GM10248 (cell line): ENCODE measurements around the gene OR10H5.

ENCODE experiments used
- CTCF ChIA-PET: fragments of 300-600 bp; sonication (Branson Sonifier 250); formaldehyde crosslinking; extraction: SDS; loops from one replicate; lab custom pipeline; 2021; ENCODE audit warnings: antibody characterized with exemption; lab: Yijun Ruan, JAX
- POLR2A ChIA-PET: fragments of 350-650 bp; sonication (Branson Sonifier 250); formaldehyde crosslinking; extraction: SDS; loops from one replicate; lab custom pipeline; 2020; ENCODE audit warnings: antibody characterized with exemption; lab: Yijun Ruan, JAX
- DNase-seq: peaks from one replicate; pipeline ENCODE4 v3.0.0; 2012; ENCODE audit errors: extremely low spot score
- TF ChIP-seq, protein P1 (sequence below): IDR thresholded peaks from 2 replicates; pipeline ENCODE4 v1.5.1; 2012; ENCODE audit warnings: mild to moderate bottlenecking, low read depth; ENCODE audit errors: extremely low read depth, missing control alignments, control extremely low read depth

OR10H5 gene

DNA sequence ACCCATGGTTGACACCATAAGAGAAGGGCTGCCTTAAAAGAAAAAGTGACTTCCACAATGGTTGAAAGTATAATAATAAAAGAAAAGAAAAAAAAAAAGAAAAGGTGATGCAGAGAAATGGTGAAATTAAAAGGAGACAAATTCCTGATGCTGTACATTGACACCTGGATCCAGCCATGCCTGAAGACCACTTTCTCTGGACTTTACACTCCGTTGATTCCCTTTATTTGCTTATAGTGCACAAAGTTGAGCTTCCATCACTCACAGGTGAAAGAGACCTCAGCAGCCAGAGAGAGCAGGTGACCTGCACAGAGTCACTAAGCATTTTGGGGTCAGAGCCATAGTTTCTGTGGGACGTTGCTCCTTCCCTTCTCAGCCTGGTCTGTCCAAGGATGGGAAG is 12.2 kb upstream of the OR10H5 start:
- ChIA-PET CTCF (interaction anchor here (1.2 kb wide), 1 partner anchor 10 kb away, joined by 3 read pairs; no protein-coding TSS in a partner anchor), POLR2A (no interaction called here)
- no peak for DNase-seq
- TF ChIP-seq, protein P1, sequence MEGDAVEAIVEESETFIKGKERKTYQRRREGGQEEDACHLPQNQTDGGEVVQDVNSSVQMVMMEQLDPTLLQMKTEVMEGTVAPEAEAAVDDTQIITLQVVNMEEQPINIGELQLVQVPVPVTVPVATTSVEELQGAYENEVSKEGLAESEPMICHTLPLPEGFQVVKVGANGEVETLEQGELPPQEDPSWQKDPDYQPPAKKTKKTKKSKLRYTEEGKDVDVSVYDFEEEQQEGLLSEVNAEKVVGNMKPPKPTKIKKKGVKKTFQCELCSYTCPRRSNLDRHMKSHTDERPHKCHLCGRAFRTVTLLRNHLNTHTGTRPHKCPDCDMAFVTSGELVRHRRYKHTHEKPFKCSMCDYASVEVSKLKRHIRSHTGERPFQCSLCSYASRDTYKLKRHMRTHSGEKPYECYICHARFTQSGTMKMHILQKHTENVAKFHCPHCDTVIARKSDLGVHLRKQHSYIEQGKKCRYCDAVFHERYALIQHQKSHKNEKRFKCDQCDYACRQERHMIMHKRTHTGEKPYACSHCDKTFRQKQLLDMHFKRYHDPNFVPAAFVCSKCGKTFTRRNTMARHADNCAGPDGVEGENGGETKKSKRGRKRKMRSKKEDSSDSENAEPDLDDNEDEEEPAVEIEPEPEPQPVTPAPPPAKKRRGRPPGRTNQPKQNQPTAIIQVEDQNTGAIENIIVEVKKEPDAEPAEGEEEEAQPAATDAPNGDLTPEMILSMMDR = no peak

GRCh38 chr19:15776264-15776663 is 11.2 kb upstream of the OR10H5 start:
- TF ChIP-seq, protein P1 = no peak
- no peak for DNase-seq
- POLR2A ChIA-PET = no interaction called here
- CTCF ChIA-PET = no interaction called here

DNA sequence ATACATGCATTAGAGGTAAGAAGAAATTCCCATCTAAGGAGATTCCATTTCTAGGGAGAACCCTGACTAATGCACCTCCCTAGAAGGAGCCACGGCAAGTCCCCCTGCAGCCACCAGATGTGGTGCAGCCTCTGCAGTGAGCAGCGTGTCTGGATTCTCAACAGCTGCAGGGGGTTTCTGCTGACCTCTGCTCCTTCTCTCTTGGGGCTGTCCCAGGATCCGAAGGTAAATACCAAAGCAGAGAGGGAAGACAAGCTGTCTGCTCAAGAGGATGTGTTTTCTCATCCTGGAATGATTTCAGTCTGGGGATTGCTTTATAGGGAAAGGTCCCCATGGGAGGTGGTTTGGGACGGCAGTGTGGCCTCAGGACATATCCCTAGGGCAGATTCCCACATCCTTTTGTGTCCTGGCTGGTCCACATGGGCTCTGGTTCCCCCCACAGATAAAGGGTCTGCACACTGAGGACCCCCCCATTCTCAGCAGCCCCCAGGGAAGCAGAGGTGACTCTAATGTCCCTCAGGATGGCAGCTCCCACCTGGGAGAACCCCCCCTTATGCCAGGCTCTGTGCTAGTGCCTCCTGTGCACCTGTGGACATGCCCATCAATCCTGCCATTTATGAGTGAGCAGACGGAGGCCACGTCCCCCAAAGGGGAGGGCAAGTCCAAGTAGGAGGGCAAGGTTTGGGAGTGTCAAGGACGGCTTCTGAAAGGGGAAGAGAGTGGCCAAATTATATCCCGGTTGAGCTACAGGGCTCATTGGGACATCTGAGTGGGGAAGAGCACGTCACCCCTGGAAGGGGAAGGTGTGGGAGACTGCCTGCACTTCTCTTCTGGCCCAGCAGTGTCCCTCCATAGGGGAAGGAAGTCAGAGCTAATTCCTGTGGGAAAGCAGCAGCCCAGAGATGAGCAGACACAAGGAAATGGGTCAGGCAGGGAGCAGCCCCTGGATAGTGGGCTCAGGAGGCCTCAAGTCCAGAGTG is 10.2 kb upstream of the OR10H5 start:
- ChIA-PET POLR2A (no interaction called here), CTCF (no interaction called here)
- TF ChIP-seq, protein P1 = no peak
- no peak for DNase-seq

DNA sequence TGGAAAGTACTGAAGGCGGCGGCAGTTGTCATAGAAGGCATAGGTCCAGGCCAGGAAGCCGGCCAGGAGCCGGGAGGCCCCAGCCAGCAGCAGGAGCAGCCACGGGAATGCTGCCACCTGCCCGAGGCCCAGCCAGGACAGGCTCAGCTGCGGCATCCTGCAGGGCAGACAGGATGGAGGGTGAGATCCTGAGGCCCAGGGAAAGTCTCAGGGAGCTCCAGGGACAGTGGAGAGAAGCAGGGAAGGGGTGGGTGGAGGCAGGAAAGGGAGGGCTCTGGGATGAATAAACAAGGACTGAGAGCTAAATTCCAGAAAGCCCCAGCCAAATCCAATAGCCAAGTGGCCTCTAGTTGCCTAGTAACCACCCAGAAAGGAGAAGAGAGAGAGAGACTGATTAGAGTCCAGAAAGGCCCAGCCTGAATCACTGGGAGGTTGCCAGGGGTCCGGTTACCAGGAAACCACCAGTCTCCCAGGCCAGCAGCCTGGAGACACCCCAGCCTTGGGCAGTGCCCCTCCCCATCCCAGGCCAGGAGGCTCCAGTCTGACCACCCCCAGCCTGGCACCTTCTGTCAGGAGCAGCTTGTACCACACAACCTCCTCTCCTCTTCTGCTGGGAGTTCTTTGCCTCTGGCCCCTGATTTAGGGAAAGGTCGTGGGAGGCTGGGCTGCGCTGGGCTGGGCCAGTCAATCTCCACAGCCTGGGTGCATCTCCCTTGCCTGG is 7.5 kb upstream of the OR10H5 start:
- TF ChIP-seq, protein P1 = no peak

DNA sequence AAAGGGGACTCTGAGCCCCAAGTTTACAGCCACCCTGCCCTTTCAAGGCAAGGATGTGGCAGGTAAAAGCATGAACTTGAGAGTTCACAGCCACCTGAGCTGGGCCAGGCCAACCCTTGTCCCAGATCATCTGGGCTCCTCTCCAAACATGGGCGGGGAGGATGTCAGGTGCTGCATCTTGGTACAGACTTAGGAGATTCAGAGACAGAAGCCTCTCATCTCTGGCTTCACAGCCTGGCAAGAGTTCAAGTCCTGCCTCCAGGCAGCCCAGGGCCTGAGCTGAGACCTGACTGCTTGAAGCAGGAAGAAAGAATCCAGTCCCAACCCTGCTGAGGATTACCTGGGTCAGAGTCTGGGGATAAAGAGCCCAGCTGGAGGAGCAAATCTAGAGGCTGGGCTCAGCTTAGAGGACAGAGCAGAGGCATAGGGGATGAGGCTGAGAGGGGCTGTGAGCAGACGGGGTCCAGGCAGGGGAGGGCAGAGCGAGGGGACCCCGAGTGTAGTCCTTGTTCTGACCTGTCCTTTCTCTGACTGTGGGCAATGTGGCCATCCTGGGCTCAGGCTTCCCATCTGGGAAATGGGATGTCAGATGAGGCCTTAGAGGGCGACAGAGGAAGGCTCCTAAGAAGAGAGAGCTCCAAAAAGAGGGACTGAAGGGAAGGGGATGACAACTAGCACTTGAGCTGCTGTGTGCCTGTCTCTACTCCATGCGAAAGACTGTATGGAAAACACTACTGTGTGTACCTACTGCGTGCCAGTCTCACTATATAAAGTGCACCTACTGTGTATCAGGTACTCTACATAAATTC is 6.6 kb upstream of the OR10H5 start:
- POLR2A ChIA-PET = no interaction called here
- CTCF ChIA-PET = no interaction called here
- DNase-seq = no peak
- TF ChIP-seq, protein P1 = no peak

More for the DNA sequence above, 7.5 kb upstream of the OR10H5 start:
- CTCF ChIA-PET = no interaction called here
- no peak for DNase-seq
- POLR2A ChIA-PET = no interaction called here

DNA sequence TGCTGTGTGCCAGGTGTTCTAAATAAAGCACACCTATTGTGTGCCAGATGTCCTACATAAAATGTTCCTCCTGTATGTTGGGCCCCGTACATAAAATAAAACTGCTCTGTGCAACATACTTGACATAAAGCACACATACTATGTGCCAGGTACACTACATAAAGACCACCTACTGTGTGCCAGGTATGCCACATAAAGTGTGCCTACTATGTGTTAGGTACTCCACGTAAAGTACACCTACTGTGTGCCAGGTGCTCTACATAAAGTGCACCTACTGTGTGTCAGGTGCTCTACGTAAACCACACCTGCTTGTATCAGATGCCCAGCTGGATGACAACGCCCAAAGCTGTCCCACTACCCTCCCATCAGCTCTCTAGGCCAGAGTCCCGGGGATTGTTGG is 5.8 kb upstream of the OR10H5 start:
- CTCF ChIA-PET = interaction anchor here (1.1 kb wide), 1 partner anchor 30 kb away, joined by 3 read pairs; no protein-coding TSS in a partner anchor
- no peak for DNase-seq
- TF ChIP-seq, protein P1 = no peak
- POLR2A ChIA-PET = no interaction called here
